GM12892 (cell line): ENCODE results near the gene SHC3.

Experiments
- DNase-seq: peaks from one replicate; pipeline ENCODE4 v3.0.0; 2011; ENCODE audit not compliant: insufficient read length
- FAIRE-seq: peaks from 2 replicates; lab custom pipeline; 2011; peaks lifted over from hg19 to GRCh38; lab: Jason Lieb, UNC
- POLR2A ChIP-seq: IDR thresholded peaks from 2 replicates; pipeline ENCODE4 v1.6.1; 2011; ENCODE audit warnings: low read depth, low read length, control low read depth
- POLR2AphosphoS5 ChIP-seq: IDR thresholded peaks from 2 replicates; pipeline ENCODE4 v1.6.1; 2011; ENCODE audit warnings: low read depth, low read length, control low read depth
- TAF1 ChIP-seq: IDR thresholded peaks from 2 replicates; pipeline ENCODE4 v1.6.1; 2011; ENCODE audit warnings: low read depth, mild to moderate bottlenecking, control low read depth, low read length, borderline replicate concordance

The SHC3 gene

GRCh38 chr9:88993871-88994460 lies 184.7 kb downstream of the SHC3 start:
- FAIRE-seq, result no peak
- TF ChIP-seq POLR2A, result no peak
- TF ChIP-seq TAF1, result no peak

GRCh38 chr9:88993327-88993726 lies 185.3 kb downstream of the SHC3 start:
- DNase-seq, result no peak
- TF ChIP-seq POLR2AphosphoS5, result no peak
- no peak for TF ChIP-seq POLR2A
- TF ChIP-seq TAF1, result no peak
- FAIRE-seq, result no peak

More at GRCh38 chr9:88993871-88994460, 184.7 kb downstream of the SHC3 start:
- DNase-seq, result no peak

- FAIRE-seq (no peak), DNase-seq (no peak)
- TF ChIP-seq POLR2A, result no peak
- no peak for TF ChIP-seq TAF1
- TF ChIP-seq POLR2AphosphoS5, result no peak
Measured at GRCh38 chr9:88992556-88992955, 186.1 kb downstream of the SHC3 start.

GRCh38 chr9:88991066-88992034 lies 187.3 kb downstream of the SHC3 start, which contains the start of gene S1PR3:
TSS of gene S1PR3 (plus strand) at chr9:88991468. CDS start at chr9:89001201, 9,733 bp downstream.
- FAIRE-seq (no peak), DNase-seq (no peak)
- no peak for TF ChIP-seq POLR2AphosphoS5
- no peak for TF ChIP-seq TAF1
- TF ChIP-seq POLR2A, result no peak

- DNase-seq, result no peak
- TF ChIP-seq TAF1, result no peak
- no peak for TF ChIP-seq POLR2A
- no peak for TF ChIP-seq POLR2AphosphoS5
- FAIRE-seq, result no peak
Measured at GRCh38 chr9:88990729-88991065, 187.9 kb downstream of the SHC3 start.

- TF ChIP-seq TAF1 (no peak), POLR2AphosphoS5 (no peak), POLR2A (no peak)
- FAIRE-seq (no peak), DNase-seq (no peak)
Measured at GRCh38 chr9:88990041-88990728, 188.4 kb downstream of the SHC3 start.

- DNase-seq (no peak), FAIRE-seq (no peak)
- TF ChIP-seq POLR2AphosphoS5 (no peak), TAF1 (no peak), POLR2A (no peak)
Measured at GRCh38 chr9:88988796-88989641, 189.6 kb downstream of the SHC3 start.

- TF ChIP-seq POLR2A, result no peak
- TF ChIP-seq TAF1, result no peak
- TF ChIP-seq POLR2AphosphoS5, result no peak
- FAIRE-seq, result no peak
- no peak for DNase-seq
Measured at GRCh38 chr9:88987661-88988060, 191.0 kb downstream of the SHC3 start.

GRCh38 chr9:88986776-88987175 lies 191.8 kb downstream of the SHC3 start:
- no peak for TF ChIP-seq POLR2AphosphoS5
- TF ChIP-seq POLR2A, result no peak
- no peak for TF ChIP-seq TAF1
- DNase-seq, result no peak
- no peak for FAIRE-seq

GRCh38 chr9:88985616-88986015 lies 193.0 kb downstream of the SHC3 start:
- FAIRE-seq (no peak), DNase-seq (no peak)
- TF ChIP-seq POLR2AphosphoS5 (no peak), POLR2A (no peak), TAF1 (no peak)
